ENCODE data around the gene NKAPD1. TPM values are rescaled to one million over a fixed set of nuclear protein-coding genes. Genes with fewer than 3 reads are reported as not detected.

NKAPD1 gene
- total and polyA plus RNA-seq, 2 donors (not counting 3 experiments of a cell fraction or from before 2014, with no cell fraction given) = 7.2 to 16.7 TPM

GRCh38 chr11:112114460-112114859 is 40.4 kb downstream of the NKAPD1 start:
- Histone ChIP-seq H3K9me3 (replicated peaks; ENCODE audit: control insufficient read depth, insufficient read depth, low read length) (no peaks in the 10 kb centered on the region), H3K36me3 (ENCODE audit: control insufficient read depth in 2 of 2, extremely low read depth in 1 of 2, insufficient read depth in 2 of 2, low read length in 2 of 2) (no peaks in the 10 kb centered on the region), H3K4me2 (ENCODE audit: insufficient read depth, low read length) (no peak overlapping the region), H3K4me1 (ENCODE audit: control insufficient read depth, extremely low read depth, insufficient read depth, low read length) (peaks cover 3% of the 10 kb centered on the region), H3K27me3 (ENCODE audit: control insufficient read depth in 2 of 2, insufficient read depth in 2 of 2, low read length in 2 of 2) (no peaks in the 10 kb centered on the region), H4K20me1 (replicated peaks; ENCODE audit: control insufficient read depth, extremely low read depth, insufficient read depth, low read length) (no peaks in the 10 kb centered on the region), H3K4me3 (replicated peaks in 1 of 3; ENCODE audit: insufficient read depth in 1 of 3, low read depth in 1 of 3, low read length in 3 of 3) (no peak overlapping the region), H3K27ac (ENCODE audit: insufficient read depth, low read depth, low read length) (no peak overlapping the region), H3K79me2 (ENCODE audit: control insufficient read depth, insufficient read depth, low read length) (no peaks in the 10 kb centered on the region), H3K9me1 (replicated peaks; ENCODE audit: control insufficient read depth, extremely low read depth, insufficient read depth, low read length) (no peaks in the 10 kb centered on the region), H2AFZ (ENCODE audit: low read depth, low read length) (no peak overlapping the region), H3K9ac (replicated peaks; ENCODE audit: extremely low read depth, insufficient read depth, low read length) (no peak overlapping the region)
- FAIRE-seq (no peak), DNase-seq (ENCODE audit: low read depth, low spot score) (no peak)
- dilution Hi-C loops (cut with MboI; ENCODE audit: extremely low pct_ligation_motif_present, low sequenced_read_pairs) = no loop called here
- ChIA-PET POLR2A (no interaction called here), CTCF (interaction anchor here (0.5 to 6.6 kb wide), 29 partner anchors 8 to 1175 kb away, joined by 3 to 150 read pairs (median 5); partner anchors contain the start of genes BCO2, IL18, SDHD and TIMM8B)
- no TSS peak for BruUV-seq (replicated peaks)
- TF ChIP-seq GATA2 (IDR thresholded peaks at IDR 0.05; ENCODE audit: insufficient read depth, insufficient read length, low read depth, low read length) = no peak
- TF ChIP-seq JUN (IDR thresholded peaks at IDR 0.05; ENCODE audit: borderline replicate concordance, insufficient read depth, insufficient read length, low read depth) = no peak
- no peak for TF ChIP-seq FOS (IDR thresholded peaks at IDR 0.05; ENCODE audit: borderline replicate concordance, insufficient read depth, low read length)
- no peak for TF ChIP-seq POLR2AphosphoS5 (IDR thresholded peaks at IDR 0.05; ENCODE audit: insufficient read depth, low read depth, low read length)
- TF ChIP-seq EZH2 (IDR thresholded peaks at IDR 0.05; ENCODE audit: borderline replicate concordance, low read depth, low read length, severe bottlenecking) = no peak
- TF ChIP-seq CTCF (IDR thresholded peaks at IDR 0.05; ENCODE audit: extremely low read depth in 1 of 2, insufficient read depth in 1 of 2, low read depth in 1 of 2, low read length in 2 of 2) = no peak
- no peak for TF ChIP-seq MAX (IDR thresholded peaks at IDR 0.05; ENCODE audit: insufficient read depth, insufficient read length)
- TF ChIP-seq POLR2A (IDR thresholded peaks at IDR 0.05; ENCODE audit: low read depth, low read length) = no peak
- no peak for TF ChIP-seq MYC (IDR thresholded peaks at IDR 0.05; ENCODE audit: low read depth, low read length)
- intact Hi-C loops (cut with micrococcal nuclease) = no loop called here
